ENCODE measurements around the gene HTR1A.

DNA sequence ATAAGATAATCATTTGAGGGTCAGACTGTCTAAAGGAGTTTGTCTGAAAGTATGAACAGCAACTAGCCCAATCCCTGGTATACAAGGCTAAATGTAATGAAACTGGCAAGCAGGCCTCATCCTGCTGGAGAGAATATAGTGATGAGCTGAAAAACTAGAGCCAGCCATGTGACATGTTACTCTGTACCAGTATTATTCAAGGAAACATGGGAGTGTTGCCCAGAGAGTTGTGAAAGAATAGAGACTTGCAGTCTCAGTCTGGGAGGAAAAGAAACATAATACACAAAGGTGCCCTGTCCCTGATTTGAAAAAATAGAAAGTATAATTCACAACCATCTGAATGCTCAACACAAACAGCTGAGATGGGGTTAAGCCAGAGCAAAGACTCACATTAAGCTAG, 37.9 kb upstream of the HTR1A start:
- TF ChIP-seq, protein P1, sequence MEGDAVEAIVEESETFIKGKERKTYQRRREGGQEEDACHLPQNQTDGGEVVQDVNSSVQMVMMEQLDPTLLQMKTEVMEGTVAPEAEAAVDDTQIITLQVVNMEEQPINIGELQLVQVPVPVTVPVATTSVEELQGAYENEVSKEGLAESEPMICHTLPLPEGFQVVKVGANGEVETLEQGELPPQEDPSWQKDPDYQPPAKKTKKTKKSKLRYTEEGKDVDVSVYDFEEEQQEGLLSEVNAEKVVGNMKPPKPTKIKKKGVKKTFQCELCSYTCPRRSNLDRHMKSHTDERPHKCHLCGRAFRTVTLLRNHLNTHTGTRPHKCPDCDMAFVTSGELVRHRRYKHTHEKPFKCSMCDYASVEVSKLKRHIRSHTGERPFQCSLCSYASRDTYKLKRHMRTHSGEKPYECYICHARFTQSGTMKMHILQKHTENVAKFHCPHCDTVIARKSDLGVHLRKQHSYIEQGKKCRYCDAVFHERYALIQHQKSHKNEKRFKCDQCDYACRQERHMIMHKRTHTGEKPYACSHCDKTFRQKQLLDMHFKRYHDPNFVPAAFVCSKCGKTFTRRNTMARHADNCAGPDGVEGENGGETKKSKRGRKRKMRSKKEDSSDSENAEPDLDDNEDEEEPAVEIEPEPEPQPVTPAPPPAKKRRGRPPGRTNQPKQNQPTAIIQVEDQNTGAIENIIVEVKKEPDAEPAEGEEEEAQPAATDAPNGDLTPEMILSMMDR (IDR thresholded peaks at IDR 0.05), result no peak
- no peak for TF ChIP-seq POLR2A (IDR thresholded peaks at IDR 0.05)
